ENCODE data around the gene FNDC3B. TPM values are rescaled to one million over a fixed set of nuclear protein-coding genes. Genes with fewer than 3 reads are reported as not detected.

FNDC3B gene
- total RNA-seq, 2 donors from 2014 or later, result 9.2 to 17.1 TPM

- no peaks in the 10 kb centered on the region for H3K9me3 Mint-ChIP-seq
- no peak for DNase-seq (ENCODE audit: low spot score in 2 of 2)
Measured at GRCh38 chr3:172139528-172140276, 100.3 kb downstream of the FNDC3B start.

GRCh38 chr3:172140499-172141391 lies 101.4 kb downstream of the FNDC3B start:
- no peaks in the 10 kb centered on the region for H3K9me3 Mint-ChIP-seq
- no peak overlapping the region for H3K27ac Mint-ChIP-seq
- ATAC-seq (peak in 1 of 2 donors; percentile 24), DNase-seq (ENCODE audit: low spot score in 2 of 2) (no peak)
- no peaks in the 10 kb centered on the region for H3K36me3 Mint-ChIP-seq

More at GRCh38 chr3:172139528-172140276, 100.3 kb downstream of the FNDC3B start:
- no peak for ATAC-seq
- no peaks in the 10 kb centered on the region for H3K36me3 Mint-ChIP-seq
- H3K27ac Mint-ChIP-seq, result no peak overlapping the region

- Mint-ChIP-seq H3K27ac (no peak overlapping the region), H3K9me3 (no peaks in the 10 kb centered on the region), H3K36me3 (peaks cover 0 to 6% of the 10 kb centered on the region in 2 donors)
- no peak for ATAC-seq
- DNase-seq (ENCODE audit: low spot score in 2 of 2), result no peak
Measured at GRCh38 chr3:172142051-172142863, 102.9 kb downstream of the FNDC3B start.

GRCh38 chr3:172142864-172143451 lies 103.6 kb downstream of the FNDC3B start:
- Mint-ChIP-seq H3K9me3 (no peaks in the 10 kb centered on the region), H3K36me3 (peaks cover 0 to 6% of the 10 kb centered on the region in 2 donors), H3K27ac (no peak overlapping the region)
- no peak for ATAC-seq
- no peak for DNase-seq (ENCODE audit: low spot score in 2 of 2)

- DNase-seq (ENCODE audit: low spot score in 2 of 2), result no peak
- Mint-ChIP-seq H3K36me3 (peaks cover 0 to 6% of the 10 kb centered on the region in 2 donors), H3K9me3 (no peaks in the 10 kb centered on the region), H3K27ac (no peak overlapping the region)
- ATAC-seq, result no peak
Measured at GRCh38 chr3:172143739-172144497, 104.5 kb downstream of the FNDC3B start.

GRCh38 chr3:172144601-172145000 lies 105.2 kb downstream of the FNDC3B start:
- Mint-ChIP-seq H3K36me3 (peaks cover 0 to 6% of the 10 kb centered on the region in 2 donors), H3K27ac (peak overlapping the region in 1 of 2 donors; percentile 21)

GRCh38 chr3:172145031-172145686 lies 105.8 kb downstream of the FNDC3B start:
- H3K36me3 Mint-ChIP-seq, result peaks cover 0 to 6% of the 10 kb centered on the region in 2 donors
- no peak for DNase-seq (ENCODE audit: low spot score in 2 of 2)
- no peaks in the 10 kb centered on the region for H3K9me3 Mint-ChIP-seq
- ATAC-seq, result no peak
- H3K27ac Mint-ChIP-seq, result peak overlapping the region in 1 of 2 donors; percentile 21

More at GRCh38 chr3:172144601-172145000, 105.2 kb downstream of the FNDC3B start:
- no peaks in the 10 kb centered on the region for H3K9me3 Mint-ChIP-seq
- DNase-seq (ENCODE audit: low spot score in 2 of 2) (no peak), ATAC-seq (no peak)

- Mint-ChIP-seq H3K9me3 (no peaks in the 10 kb centered on the region), H3K36me3 (peaks cover 0 to 6% of the 10 kb centered on the region in 2 donors), H3K27ac (no peak overlapping the region)
- no peak for DNase-seq (ENCODE audit: low spot score in 2 of 2)
- ATAC-seq, result no peak
Measured at GRCh38 chr3:172146349-172146748, 107.0 kb downstream of the FNDC3B start.

GRCh38 chr3:172147113-172147818 lies 107.9 kb downstream of the FNDC3B start:
- ATAC-seq (no peak), DNase-seq (ENCODE audit: low spot score in 2 of 2) (no peak)
- Mint-ChIP-seq H3K36me3 (peaks cover 0 to 6% of the 10 kb centered on the region in 2 donors), H3K27ac (no peak overlapping the region), H3K9me3 (no peaks in the 10 kb centered on the region)

GRCh38 chr3:172148241-172148640 lies 108.9 kb downstream of the FNDC3B start:
- Mint-ChIP-seq H3K36me3 (peaks cover 0 to 6% of the 10 kb centered on the region in 2 donors), H3K27ac (no peak overlapping the region), H3K9me3 (no peaks in the 10 kb centered on the region)
- ATAC-seq, result peak in 1 of 2 donors; percentile 42
- no peak for DNase-seq (ENCODE audit: low spot score in 2 of 2)

- H3K9me3 Mint-ChIP-seq, result no peaks in the 10 kb centered on the region
- peaks cover 0 to 6% of the 10 kb centered on the region in 2 donors for H3K36me3 Mint-ChIP-seq
- ATAC-seq, result no peak
- DNase-seq (ENCODE audit: low spot score in 2 of 2), result no peak
- no peak overlapping the region for H3K27ac Mint-ChIP-seq
Measured at GRCh38 chr3:172148702-172149565, 109.6 kb downstream of the FNDC3B start.

GRCh38 chr3:172150268-172150667 lies 110.9 kb downstream of the FNDC3B start:
- H3K27ac Mint-ChIP-seq, result no peak overlapping the region
- H3K36me3 Mint-ChIP-seq, result peaks cover 0 to 6% of the 10 kb centered on the region in 2 donors
- DNase-seq (ENCODE audit: low spot score in 2 of 2) (no peak), ATAC-seq (no peak)
- no peaks in the 10 kb centered on the region for H3K9me3 Mint-ChIP-seq

- Mint-ChIP-seq H3K27ac (no peak overlapping the region), H3K9me3 (no peaks in the 10 kb centered on the region), H3K36me3 (peaks cover 0 to 6% of the 10 kb centered on the region in 2 donors)
- ATAC-seq (no peak), DNase-seq (ENCODE audit: low spot score in 2 of 2) (no peak)
Measured at GRCh38 chr3:172150913-172151650, 111.7 kb downstream of the FNDC3B start.

Measured in activated naive CD4-positive, alpha-beta T cell treated with anti-CD3 and anti-CD28 coated beads, Interleukin-2, amount 50 U/mL, for 72 hours (primary cell).